Panc1 (cell line): ENCODE measurements around the gene CCL22. TPM values are rescaled to one million over a fixed set of nuclear protein-coding genes. Genes with fewer than 3 reads are reported as not detected.

Experiments
- ATAC-seq: fragments of 200-7000 bp; cut with Tn5 transposase; 2 replicates; pipeline ENCODE4 v1.9.1; 2020; ENCODE audit warnings: mild to moderate bottlenecking, moderate library complexity
- BruUV-seq: library from RNA; stranded (reverse); fragments of 400-500 nt; replicated peaks from 2 replicates; lab custom pipeline; 2021; lab: Mats Ljungman, UMichigan
- CTCF ChIA-PET: fragments of 300-600 bp; sonication (Branson Sonifier 250); formaldehyde crosslinking; loops from one replicate; lab custom pipeline; 2022; ENCODE audit warnings: antibody characterized with exemption; lab: Charles Lee
- POLR2A ChIA-PET: fragments of 300-600 bp; sonication (Branson Sonifier 250); formaldehyde crosslinking; loops from one replicate; lab custom pipeline; 2022; ENCODE audit warnings: antibody characterized with exemption; lab: Charles Lee
- DNase-seq: peaks from one replicate; pipeline ENCODE4 v3.0.0-alpha.2; 2010; ENCODE audit warnings: low read depth, low spot score
- H3K27ac ChIP-seq: 2 replicates; pipeline ENCODE4 v1.5.1; 2011; ENCODE audit warnings: mild to moderate bottlenecking, low read length, inconsistent platforms
- H3K27me3 ChIP-seq: fragments of 200-500 bp; sonication (Bioruptor generic); 2 replicates; pipeline ENCODE4 v1.6.0; 2014; ENCODE audit warnings: low read length, inconsistent platforms; ENCODE audit not compliant: control insufficient read depth, insufficient read depth
- H3K36me3 ChIP-seq: fragments of 200-500 bp; sonication (Bioruptor generic); 2 replicates; pipeline ENCODE4 v1.5.1; 2014; ENCODE audit warnings: inconsistent platforms, mild to moderate bottlenecking, low read length, moderate library complexity; ENCODE audit not compliant: control insufficient read depth, insufficient read depth
- H3K4me1 ChIP-seq: 2 replicates; pipeline ENCODE4 v1.5.1; 2011; ENCODE audit warnings: inconsistent platforms, mild to moderate bottlenecking, low read length, moderate library complexity; ENCODE audit not compliant: control insufficient read depth, insufficient read depth
- H3K4me3 ChIP-seq, 2 experiments: 2 replicates each; pipeline ENCODE4 v1.5.1; 2011 to 2012; ENCODE audit warnings: low read depth in 2 of 2, low read length in 2 of 2, mild to moderate bottlenecking in 2 of 2, inconsistent platforms in 1 of 2, moderate library complexity in 1 of 2
- H3K9me3 ChIP-seq: fragments of 200-500 bp; sonication (Bioruptor generic); 2 replicates; pipeline ENCODE4 v1.5.1; 2014; ENCODE audit warnings: low read depth, mild to moderate bottlenecking, inconsistent platforms, low read length, moderate library complexity; ENCODE audit not compliant: control insufficient read depth, insufficient read depth
- CTCF ChIP-seq: fragments of 450-650 bp; IDR thresholded peaks from 2 replicates; pipeline ENCODE4 v1.5.1; 2017; ENCODE audit warnings: mild to moderate bottlenecking
- POLR2AphosphoS5 ChIP-seq: IDR thresholded peaks from 2 replicates; pipeline ENCODE4 v1.6.1; 2012; ENCODE audit warnings: mild to moderate bottlenecking, low read depth, low read length, moderate library complexity
- REST ChIP-seq, 2 experiments: IDR thresholded peaks; 2 replicates each; pipeline ENCODE4 v1.6.1; 2011 to 2012; ENCODE audit warnings: low read depth in 2 of 2, control low read depth in 1 of 2, low read length in 1 of 2, mild to moderate bottlenecking in 1 of 2, moderate library complexity in 1 of 2; ENCODE audit not compliant: insufficient read depth in 1 of 2
- SIN3A ChIP-seq: IDR thresholded peaks from 2 replicates; pipeline ENCODE4 v1.6.1; 2012; ENCODE audit warnings: low read depth, mild to moderate bottlenecking, low read length, moderate library complexity, borderline replicate concordance; ENCODE audit not compliant: insufficient read depth
- TCF7L2 ChIP-seq: IDR thresholded peaks from 2 replicates; pipeline ENCODE4 v1.6.1; 2011; ENCODE audit warnings: mild to moderate bottlenecking, low read depth, low read length, inconsistent platforms
- in situ Hi-C: cut with HindIII; loops from 2 replicates; pipeline ENCODE4 v1.10.0; 2016; ENCODE audit warnings: low sequenced_read_pairs, low pct_unique_long_range_greater_than_20kb
- intact Hi-C: fragments of 100-400 bp; cut with micrococcal nuclease; formaldehyde crosslinking; loops from one replicate; pipeline ENCODE4 v1.10.0; 2022; ENCODE audit not compliant: unreplicated experiment
- total RNA-seq: library from RNA; stranded (reverse); gene quantifications from one replicate; pipeline ENCODE4 v1.2.1, GENCODE V29; 2021; ENCODE audit not compliant: unreplicated experiment

Gene CCL22
- total RNA-seq, 1 experiment from 2014 or later: 0.39 TPM

- no peak overlapping the region for H3K27ac ChIP-seq
- no peak for DNase-seq
- no peaks in the 10 kb centered on the region for H3K36me3 ChIP-seq
- H3K4me1 ChIP-seq: peaks cover 8% of the 10 kb centered on the region
- TF ChIP-seq CTCF (no peak), POLR2AphosphoS5 (no peak; the same call in 1 of the 2 replicates), TCF7L2 (no peak), REST (IDR thresholded peaks at IDR 0.05; ENCODE audit: insufficient read depth in 1 of 2, low read depth in 2 of 2, low read length in 1 of 2) (no peak), SIN3A (no peak)
- CTCF ChIA-PET: no interaction called here
- in situ Hi-C loops (no loop called here), intact Hi-C loops (no loop called here)
- H3K9me3 ChIP-seq: no peaks in the 10 kb centered on the region
- TSS peak; percentile 70 for BruUV-seq
- no peak overlapping the region for H3K4me3 ChIP-seq
- no peaks in the 10 kb centered on the region for H3K27me3 ChIP-seq
- no peak for ATAC-seq
- POLR2A ChIA-PET: no interaction called here
Observed at GRCh38 chr16:57384248-57385070, 25.9 kb downstream of the CCL22 start.

- no TSS peak for BruUV-seq
- H3K4me1 ChIP-seq: peaks cover 2% of the 10 kb centered on the region; the same call in 1 of the 2 replicates
- intact Hi-C loops (no loop called here), in situ Hi-C loops (no loop called here)
- ChIA-PET CTCF (interaction anchor here (0.6 kb wide), 1 partner anchor 130 kb away, joined by 4 read pairs; no protein-coding TSS in a partner anchor), POLR2A (no interaction called here)
- TF ChIP-seq TCF7L2 (no peak), REST (IDR thresholded peaks at IDR 0.05; ENCODE audit: insufficient read depth in 1 of 2, low read depth in 2 of 2, low read length in 1 of 2) (no peak), POLR2AphosphoS5 (no peak), SIN3A (no peak), CTCF (no peak)
- no peak overlapping the region for H3K4me3 ChIP-seq
- no peaks in the 10 kb centered on the region for H3K9me3 ChIP-seq
- no peak overlapping the region for H3K27ac ChIP-seq
- H3K27me3 ChIP-seq: no peaks in the 10 kb centered on the region
- no peaks in the 10 kb centered on the region for H3K36me3 ChIP-seq
- no peak for ATAC-seq
- no peak for DNase-seq
Observed at GRCh38 chr16:57385083-57385482, 26.5 kb downstream of the CCL22 start.
